H1 (cell line): ENCODE results near the gene GZMM. TPM values are rescaled to one million over a fixed set of nuclear protein-coding genes. Genes with fewer than 3 reads are reported as not detected.

ENCODE experiments used
- CBX5 ChIP-seq: fragments of 300-800, 300-1000 bp; sonication (generic); IDR thresholded peaks from 2 replicates; pipeline ENCODE4 v1.7.1; 2016; ENCODE audit warnings: antibody characterized with exemption, low read length, low read depth
- POLR2AphosphoS5 ChIP-seq: IDR thresholded peaks from 2 replicates; pipeline ENCODE4 v1.6.1; 2011; ENCODE audit warnings: low read depth, low read length
- RBBP5 ChIP-seq: IDR thresholded peaks from 2 replicates; pipeline ENCODE4 v1.7.1; 2012; ENCODE audit warnings: low read depth, mild to moderate bottlenecking, inconsistent platforms, low read length, moderate library complexity, borderline replicate concordance
- SIN3A ChIP-seq, 2 experiments: IDR thresholded peaks in 1 of 2; conservative IDR thresholded peaks in 1 of 2; 2 replicates each; pipeline ENCODE4 v1.6.1; 2011 to 2012; ENCODE audit warnings: low read length in 2 of 2, improper control_type of control experiment in 1 of 2, low read depth in 1 of 2, mild to moderate bottlenecking in 1 of 2
- polyA plus RNA-seq, 7 experiments: library from polyadenylated mRNA; depleted of rRNA in 3 of 7; stranded (reverse) in 5 of 7; unstranded in 2 of 7; fragments of >200 nt in 5 of 7; fragments of 200-250 nt in 2 of 7; gene quantifications; 1 replicate in 5 of 7; 2 replicates in 1 of 7; 4 replicates in 1 of 7; pipeline versions ENCODE4 v1.2.1 to v1.2.3, GENCODE V29; 2011 to 2013; ENCODE audit warnings: missing spikeins in 2 of 7, mixed read lengths in 2 of 7
- total RNA-seq: library from RNA; stranded (reverse); fragmentation: NEBNext Ultra II Directional; extraction: Animal tissue kit (Norgen Biotek cat#: 25700); gene quantifications from 2 replicates; pipeline ENCODE4 v1.2.1, GENCODE V29; 2021

GZMM gene
- total and polyA plus RNA-seq, 2 of the 8 experiments (the other 6 are each of a cell fraction or from before 2014, with no cell fraction given): 0.09 to 0.32 TPM

GRCh38 chr19:591099-591958 lies 47.5 kb downstream of the GZMM start (continued):
- TF ChIP-seq CBX5: no peak
- TF ChIP-seq SIN3A (conservative IDR thresholded peaks at IDR 0.05 in 1 of 2, IDR thresholded peaks at IDR 0.05 in 1 of 2; ENCODE audit: low read depth in 1 of 2, low read length in 2 of 2): peak; percentile 40 to 61; a peak in 1 of 4 replicates
- no peak for TF ChIP-seq RBBP5
- no peak for TF ChIP-seq POLR2AphosphoS5
